SK-N-SH (cell line): ENCODE data around the gene KSR2. TPM values are rescaled to one million over a fixed set of nuclear protein-coding genes. Genes with fewer than 3 reads are reported as not detected.
A peak's percentile ranks its signal among the peaks of the same experiment; 100 is the strongest.

ENCODE experiments used
- CTCF ChIA-PET: fragments of 300-600, 350-600 bp; formaldehyde crosslinking; extraction: SDS; loops from one replicate; lab custom pipeline; 2021; lab: Yijun Ruan, JAX
- POLR2A ChIA-PET: fragments of 350-600 bp; sonication (Branson Sonifier 250); formaldehyde crosslinking; extraction: SDS; loops from one replicate; lab custom pipeline; 2020; ENCODE audit warnings: antibody characterized with exemption, inconsistent platforms; lab: Yijun Ruan, JAX
- DNase-seq: peaks from one replicate; pipeline ENCODE4 v3.0.0; 2012
- H2AFZ ChIP-seq: fragments of 200-600 bp; sonication (generic); 2 replicates; pipeline ENCODE4 v1.8.1; 2016; ENCODE audit warnings: antibody characterized with exemption, mild to moderate bottlenecking, low read depth
- H3F3A ChIP-seq: fragments of 200-600 bp; sonication (generic); replicated peaks from 2 replicates; pipeline ENCODE3; 2016; ENCODE audit warnings: antibody characterized with exemption, mild to moderate bottlenecking; ENCODE audit not compliant: insufficient read depth
- H3K27ac ChIP-seq, 2 experiments: fragments of 200-500 bp in 1 of 2; fragments of 200-600 bp in 1 of 2; sonication (Bioruptor generic) in 1 of 2; sonication (generic), shearing (Covaris generic) in 1 of 2; 2 replicates each; pipeline versions ENCODE4 v1.5.1 to v1.6.1; 2014 to 2016; ENCODE audit warnings: low read depth in 2 of 2, inconsistent platforms in 1 of 2, low read length in 1 of 2, mild to moderate bottlenecking in 1 of 2, mixed read lengths in 1 of 2
- H3K27me3 ChIP-seq: fragments of 200-600 bp; sonication (generic), shearing (Covaris generic); 2 replicates; pipeline ENCODE4 v1.6.1; 2016; ENCODE audit warnings: mixed run types; ENCODE audit not compliant: insufficient read depth
- H3K36me3 ChIP-seq, 2 experiments: fragments of 200-500 bp in 1 of 2; fragments of 200-600 bp in 1 of 2; sonication (Bioruptor generic) in 1 of 2; sonication (generic) in 1 of 2; replicated peaks in 1 of 2; 2 replicates each; pipeline versions ENCODE3 to v1.5.1; 2014 to 2016; ENCODE audit warnings: low read length in 1 of 2, mild to moderate bottlenecking in 1 of 2; ENCODE audit not compliant: insufficient read depth in 2 of 2, control insufficient read depth in 1 of 2
- H3K4me1 ChIP-seq, 2 experiments: fragments of 200-500 bp in 1 of 2; fragments of 200-600 bp in 1 of 2; sonication (Bioruptor generic) in 1 of 2; sonication (generic), shearing (Covaris generic) in 1 of 2; 2 replicates each; pipeline versions ENCODE4 v1.5.1 to v1.6.1; 2014 to 2016; ENCODE audit warnings: low read depth in 1 of 2, low read length in 1 of 2, mixed run types in 1 of 2; ENCODE audit not compliant: insufficient read depth in 2 of 2, control insufficient read depth in 1 of 2
- H3K4me2 ChIP-seq: fragments of 200-600 bp; sonication (generic), shearing (Covaris generic); 2 replicates; pipeline ENCODE4 v1.6.1; 2017; ENCODE audit warnings: mixed run types
- H3K4me3 ChIP-seq, 2 experiments: fragments of 200-500 bp in 1 of 2; fragments of 200-600 bp in 1 of 2; sonication (Bioruptor generic) in 1 of 2; sonication (generic), shearing (Covaris generic) in 1 of 2; 2 replicates each; pipeline versions ENCODE4 v1.5.1 to v1.8.1; 2014 to 2016; ENCODE audit warnings: low read depth in 2 of 2, inconsistent platforms in 1 of 2, low read length in 1 of 2, mild to moderate bottlenecking in 1 of 2, mixed read lengths in 1 of 2, moderate library complexity in 1 of 2
- H3K79me2 ChIP-seq: fragments of 200-600 bp; sonication (generic); 2 replicates; pipeline ENCODE4 v1.8.1; 2017; ENCODE audit warnings: mild to moderate bottlenecking; ENCODE audit not compliant: insufficient read depth
- H3K9ac ChIP-seq: fragments of 200-600 bp; sonication (generic); 2 replicates; pipeline ENCODE4 v1.6.1; 2017; ENCODE audit warnings: mixed run types
- H3K9me2 ChIP-seq: fragments of 200-600 bp; sonication (generic); 2 replicates; pipeline ENCODE4 v1.6.1; 2017; ENCODE audit warnings: mixed run types
- H3K9me3 ChIP-seq: fragments of 200-600 bp; sonication (generic); 2 replicates; pipeline ENCODE4 v1.6.1; 2017; ENCODE audit warnings: mixed run types, mild to moderate bottlenecking, moderate library complexity
- H4K20me1 ChIP-seq: fragments of 200-600 bp; sonication (generic); 2 replicates; pipeline ENCODE4 v1.6.1; 2017; ENCODE audit warnings: mild to moderate bottlenecking, mixed run types; ENCODE audit not compliant: insufficient read depth
- CTCF ChIP-seq: fragments of 200-600 bp; sonication (generic); IDR thresholded peaks from 2 replicates; pipeline ENCODE4 v1.6.1; 2017; ENCODE audit warnings: antibody characterized with exemption, mild to moderate bottlenecking, moderate library complexity
- ELF1 ChIP-seq: IDR thresholded peaks from 2 replicates; pipeline ENCODE4 v1.4.0; 2012
- FOXM1 ChIP-seq: IDR thresholded peaks from 2 replicates; pipeline ENCODE4 v1.4.0; 2012; ENCODE audit warnings: low read depth, mild to moderate bottlenecking
- IRF3 ChIP-seq: fragments of 150-350 bp; IDR thresholded peaks from 2 replicates; pipeline ENCODE4 v1.6.1; 2016; ENCODE audit warnings: mild to moderate bottlenecking, low read depth, low read length
- JUND ChIP-seq: IDR thresholded peaks from 2 replicates; pipeline ENCODE4 v1.4.0; 2012
- MXI1 ChIP-seq: IDR thresholded peaks from 2 replicates; pipeline ENCODE4 v1.6.1; 2012; ENCODE audit warnings: mild to moderate bottlenecking, low read depth, low read length, improper control_type of control experiment
- NFIC ChIP-seq: IDR thresholded peaks from 2 replicates; pipeline ENCODE4 v1.4.0; 2012; ENCODE audit warnings: borderline replicate concordance
- PBX3 ChIP-seq: IDR thresholded peaks from 2 replicates; pipeline ENCODE4; 2012
- RAD21 ChIP-seq: IDR thresholded peaks from 2 replicates; pipeline ENCODE4 v1.6.1; 2012; ENCODE audit warnings: mild to moderate bottlenecking, low read length
- RFX5 ChIP-seq: IDR thresholded peaks from 2 replicates; pipeline ENCODE4 v1.6.1; 2012; ENCODE audit warnings: mild to moderate bottlenecking, improper control_type of control experiment, low read length
- TAF1 ChIP-seq: IDR thresholded peaks from 2 replicates; pipeline ENCODE4 v1.6.1; 2012; ENCODE audit warnings: low read depth, mild to moderate bottlenecking, low read length, moderate library complexity, borderline replicate concordance
- TCF12 ChIP-seq: IDR thresholded peaks from 2 replicates; pipeline ENCODE4 v1.4.0; 2012
- USF1 ChIP-seq: IDR thresholded peaks from 2 replicates; pipeline ENCODE4 v1.4.0; 2012; ENCODE audit warnings: low read depth, borderline replicate concordance
- WGBS: methylation state at CpG from one replicate; pipeline ENCODE4 v1.1.6; 2017; ENCODE audit warnings: low lambda C conversion rate; 5-methylcytosine and 5-hydroxymethylcytosine counted together
- polyA plus RNA-seq, 3 experiments: library from polyadenylated mRNA; depleted of rRNA; stranded (reverse); fragments of >200 nt; gene quantifications; 2 replicates each; pipeline ENCODE4 v1.2.3, GENCODE V29; 2012

Gene KSR2
- polyA plus RNA-seq, 1 of the 3 experiments (the other 2 are of a cell fraction): 0.12 TPM

- no peak for TF ChIP-seq NFIC
- TF ChIP-seq TAF1: no peak
- TF ChIP-seq ELF1: no peak
- TF ChIP-seq FOXM1: no peak
- no peak for TF ChIP-seq TCF12
- no peak for TF ChIP-seq JUND
These were observed 78.1 kb downstream of the KSR2 start (continued) for GRCh38 chr12:117890644-117891043.

GRCh38 chr12:117890137-117890536, 78.7 kb downstream of the KSR2 start:
- DNase-seq: no peak
- ChIA-PET CTCF (interaction anchor here (0.6 to 1.7 kb wide), 5 partner anchors 13 to 277 kb away, joined by 3 to 9 read pairs (median 3); no protein-coding TSS in a partner anchor), POLR2A (no interaction called here)
- no peak overlapping the region for H3K4me2 ChIP-seq
- no peaks in the 10 kb centered on the region for H3K36me3 ChIP-seq
- H3K9ac ChIP-seq: no peak overlapping the region
- WGBS: 44% methylated on average over 2 of the region's 2 CpGs
- no peaks in the 10 kb centered on the region for H3K9me2 ChIP-seq
- no peaks in the 10 kb centered on the region for H3K4me1 ChIP-seq
- no peak overlapping the region for H3K4me3 ChIP-seq
- no peak overlapping the region for H3K27ac ChIP-seq
- H3K9me3 ChIP-seq: no peaks in the 10 kb centered on the region
- no peaks in the 10 kb centered on the region for H3F3A ChIP-seq
- H3K79me2 ChIP-seq: no peaks in the 10 kb centered on the region
- H4K20me1 ChIP-seq: no peaks in the 10 kb centered on the region
- no peaks in the 10 kb centered on the region for H3K27me3 ChIP-seq
- peak; percentile 18; the same call in 1 of the 2 replicates for TF ChIP-seq CTCF
- no peak for TF ChIP-seq RFX5
- TF ChIP-seq, all 33 proteins: peak for 1
- H2AFZ ChIP-seq: no peak overlapping the region

GRCh38 chr12:117889098-117889497, 79.7 kb downstream of the KSR2 start:
- no peaks in the 10 kb centered on the region for H4K20me1 ChIP-seq
- no peaks in the 10 kb centered on the region for H3K9me3 ChIP-seq
- H3K9me2 ChIP-seq: no peaks in the 10 kb centered on the region
- H3K27me3 ChIP-seq: no peaks in the 10 kb centered on the region
- no peaks in the 10 kb centered on the region for H3K36me3 ChIP-seq
- 39% methylated on average over 7 of the region's 7 CpGs for WGBS
- H3K4me1 ChIP-seq: no peaks in the 10 kb centered on the region
- no peaks in the 10 kb centered on the region for H3F3A ChIP-seq
- CTCF ChIA-PET: interaction anchor here (1.0 to 1.7 kb wide), 3 partner anchors 14 to 146 kb away, joined by 3 to 9 read pairs (median 3); no protein-coding TSS in a partner anchor
- POLR2A ChIA-PET: no interaction called here
- no peak for DNase-seq
- no peaks in the 10 kb centered on the region for H3K79me2 ChIP-seq
- TF ChIP-seq USF1 (no peak), MXI1 (no peak), RFX5 (no peak), IRF3 (no peak), RAD21 (no peak), PBX3 (no peak)
- H3K4me3 ChIP-seq: no peak overlapping the region
- no peak overlapping the region for H2AFZ ChIP-seq
- H3K9ac ChIP-seq: no peak overlapping the region
- no peak overlapping the region for H3K4me2 ChIP-seq
- no peak overlapping the region for H3K27ac ChIP-seq
